SK-N-SH (cell line): ENCODE results near the gene EXOC4.

Source experiments
- EP300 ChIP-seq, 2 experiments: IDR thresholded peaks; 2 replicates each; pipeline versions ENCODE4 v1.4.0 to v1.6.1; 2012; ENCODE audit warnings: borderline replicate concordance in 1 of 2, low read depth in 1 of 2, low read length in 1 of 2
- RFX5 ChIP-seq: IDR thresholded peaks from 2 replicates; pipeline ENCODE4 v1.6.1; 2012; ENCODE audit warnings: mild to moderate bottlenecking, improper control_type of control experiment, low read length

GRCh38 chr7:133821171-133821570 lies 568.3 kb downstream of the EXOC4 start:
- TF ChIP-seq EP300 (IDR thresholded peaks at IDR 0.05; ENCODE audit: borderline replicate concordance in 1 of 2, low read depth in 1 of 2, low read length in 1 of 2) (no peak), RFX5 (no peak)
